ENCODE data around the gene ADARB2.

Gene ADARB2

GRCh38 chr10:1678084-1678483, 59.2 kb downstream of the ADARB2 start:
- Histone ChIP-seq H3K4me1 (ENCODE audit: insufficient read depth, poor library complexity, severe bottlenecking) (no peaks in the 10 kb centered on the region), H3K27ac (ENCODE audit: poor library complexity, severe bottlenecking) (no peak overlapping the region), H3K27me3 (ENCODE audit: insufficient read depth, poor library complexity, severe bottlenecking) (no peaks in the 10 kb centered on the region), H3K4me3 (ENCODE audit: severe bottlenecking) (no peak overlapping the region), H3K36me3 (ENCODE audit: low read depth) (no peaks in the 10 kb centered on the region), H3K9me3 (ENCODE audit: severe bottlenecking) (no peaks in the 10 kb centered on the region)
- ATAC-seq (ENCODE audit: low read depth) (no peak), DNase-seq (ENCODE audit: low spot score) (no peak)
- TF ChIP-seq, protein P1, sequence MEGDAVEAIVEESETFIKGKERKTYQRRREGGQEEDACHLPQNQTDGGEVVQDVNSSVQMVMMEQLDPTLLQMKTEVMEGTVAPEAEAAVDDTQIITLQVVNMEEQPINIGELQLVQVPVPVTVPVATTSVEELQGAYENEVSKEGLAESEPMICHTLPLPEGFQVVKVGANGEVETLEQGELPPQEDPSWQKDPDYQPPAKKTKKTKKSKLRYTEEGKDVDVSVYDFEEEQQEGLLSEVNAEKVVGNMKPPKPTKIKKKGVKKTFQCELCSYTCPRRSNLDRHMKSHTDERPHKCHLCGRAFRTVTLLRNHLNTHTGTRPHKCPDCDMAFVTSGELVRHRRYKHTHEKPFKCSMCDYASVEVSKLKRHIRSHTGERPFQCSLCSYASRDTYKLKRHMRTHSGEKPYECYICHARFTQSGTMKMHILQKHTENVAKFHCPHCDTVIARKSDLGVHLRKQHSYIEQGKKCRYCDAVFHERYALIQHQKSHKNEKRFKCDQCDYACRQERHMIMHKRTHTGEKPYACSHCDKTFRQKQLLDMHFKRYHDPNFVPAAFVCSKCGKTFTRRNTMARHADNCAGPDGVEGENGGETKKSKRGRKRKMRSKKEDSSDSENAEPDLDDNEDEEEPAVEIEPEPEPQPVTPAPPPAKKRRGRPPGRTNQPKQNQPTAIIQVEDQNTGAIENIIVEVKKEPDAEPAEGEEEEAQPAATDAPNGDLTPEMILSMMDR (IDR thresholded peaks at IDR 0.05; ENCODE audit: poor library complexity, severe bottlenecking) = no peak

DNA sequence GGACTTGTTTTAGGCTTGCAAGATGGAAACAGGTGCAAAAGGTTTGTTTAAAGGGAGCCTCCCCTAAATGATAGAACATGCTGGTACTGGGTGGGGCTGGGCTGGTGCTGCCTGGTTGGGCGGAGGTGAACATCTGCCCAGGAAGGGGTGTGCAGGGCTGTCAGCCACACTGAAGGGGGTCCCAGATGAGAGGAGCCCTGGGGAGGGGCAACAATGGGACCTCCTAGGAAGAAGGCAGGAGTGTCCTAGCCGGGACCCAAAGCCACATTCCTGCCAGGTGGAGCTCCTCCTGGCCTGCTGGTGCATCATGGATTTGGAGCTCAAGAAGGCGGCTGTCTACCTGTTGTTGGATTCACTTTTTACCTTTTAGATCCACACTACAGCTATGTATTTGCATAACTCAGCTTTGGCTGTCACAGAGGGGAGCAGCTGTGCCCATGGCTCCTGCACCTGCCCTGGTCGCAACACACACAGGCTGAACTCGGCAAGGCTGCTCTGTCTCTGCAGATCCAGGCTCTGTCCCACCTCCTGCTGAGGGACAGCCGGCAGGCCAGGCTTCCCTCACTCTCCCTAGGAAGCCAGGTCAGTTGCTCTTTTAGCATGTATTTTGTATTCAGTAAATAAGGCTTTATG, 59.9 kb downstream of the ADARB2 start:
- H3K4me3 ChIP-seq (ENCODE audit: severe bottlenecking) = no peak overlapping the region
- H3K4me1 ChIP-seq (ENCODE audit: insufficient read depth, poor library complexity, severe bottlenecking) = no peaks in the 10 kb centered on the region
- H3K27ac ChIP-seq (ENCODE audit: poor library complexity, severe bottlenecking) = no peak overlapping the region
- ATAC-seq (ENCODE audit: low read depth) (no peak), DNase-seq (ENCODE audit: low spot score) (no peak)
- no peaks in the 10 kb centered on the region for H3K27me3 ChIP-seq (ENCODE audit: insufficient read depth, poor library complexity, severe bottlenecking)
- no peaks in the 10 kb centered on the region for H3K9me3 ChIP-seq (ENCODE audit: severe bottlenecking)
- TF ChIP-seq, protein P1 (IDR thresholded peaks at IDR 0.05; ENCODE audit: poor library complexity, severe bottlenecking) = no peak
- no peaks in the 10 kb centered on the region for H3K36me3 ChIP-seq (ENCODE audit: low read depth)

DNA sequence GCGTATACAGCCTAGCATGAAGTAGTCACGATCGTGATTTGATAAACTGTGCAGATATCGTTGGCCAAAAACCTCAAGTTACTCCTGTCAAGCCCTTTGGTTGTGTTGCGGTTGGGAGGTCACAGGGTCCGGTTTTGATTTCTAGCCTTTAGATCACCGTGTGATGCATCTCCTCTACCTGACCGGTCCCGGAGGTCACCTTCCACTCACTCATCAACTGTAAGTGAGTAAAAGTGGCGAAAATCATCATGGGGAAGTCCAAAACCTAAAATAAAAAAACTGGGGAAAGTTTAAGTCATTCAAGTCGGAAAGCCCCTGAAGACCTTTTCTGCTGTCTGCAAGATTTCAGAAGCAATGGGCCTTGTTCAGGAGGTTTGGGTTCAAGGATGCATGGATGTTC, 62.8 kb downstream of the ADARB2 start:
- DNase-seq (ENCODE audit: low spot score) (no peak), ATAC-seq (ENCODE audit: low read depth) (no peak)

DNA sequence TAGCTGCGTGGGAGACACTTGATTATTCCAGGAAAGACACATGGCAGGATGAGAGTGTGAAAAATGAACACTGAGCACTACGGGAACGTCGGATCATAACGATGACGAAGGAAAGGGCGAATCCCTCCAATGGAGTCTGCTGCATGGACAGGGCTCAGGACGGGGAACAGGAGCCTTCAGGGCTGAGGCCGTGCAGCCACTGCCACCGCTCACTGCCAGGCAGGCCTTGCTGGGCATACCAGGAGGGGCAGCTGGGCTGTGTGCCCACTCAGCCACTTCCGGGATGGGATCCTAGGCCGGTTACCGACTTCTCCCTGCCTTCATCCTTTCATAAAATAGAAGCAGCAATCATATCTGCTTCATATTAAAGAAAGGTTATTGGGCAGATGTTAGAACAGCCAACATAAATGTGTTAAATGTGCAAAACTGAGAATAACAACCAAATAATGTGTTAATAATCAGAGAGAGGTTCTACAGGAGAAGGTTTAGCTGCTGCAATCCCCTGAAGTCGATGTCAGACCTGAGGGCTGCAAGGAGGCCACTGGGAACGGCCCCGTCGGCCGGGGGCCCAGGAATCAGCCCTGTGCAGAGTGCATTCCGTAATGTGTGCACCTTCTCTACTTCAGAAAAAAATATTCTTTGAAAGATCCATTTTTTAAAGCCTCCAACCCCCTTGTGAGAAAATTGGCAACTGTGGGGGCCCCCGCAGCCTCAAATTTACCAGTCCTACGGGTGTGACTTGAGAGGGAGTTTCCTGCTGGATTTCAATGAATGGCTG, 63.6 kb downstream of the ADARB2 start:
- TF ChIP-seq, protein P1 (IDR thresholded peaks at IDR 0.05; ENCODE audit: poor library complexity, severe bottlenecking) = no peak
- no peak for ATAC-seq (ENCODE audit: low read depth)
- no peaks in the 10 kb centered on the region for H3K36me3 ChIP-seq (ENCODE audit: low read depth)
- no peak for DNase-seq (ENCODE audit: low spot score)
- H3K4me1 ChIP-seq (ENCODE audit: insufficient read depth, poor library complexity, severe bottlenecking) = peaks cover 6% of the 10 kb centered on the region
- no peak overlapping the region for H3K4me3 ChIP-seq (ENCODE audit: severe bottlenecking)
- no peaks in the 10 kb centered on the region for H3K27me3 ChIP-seq (ENCODE audit: insufficient read depth, poor library complexity, severe bottlenecking)
- no peaks in the 10 kb centered on the region for H3K9me3 ChIP-seq (ENCODE audit: severe bottlenecking)
- no peak overlapping the region for H3K27ac ChIP-seq (ENCODE audit: poor library complexity, severe bottlenecking)

More for the DNA sequence above, 62.8 kb downstream of the ADARB2 start:
- Histone ChIP-seq H3K4me1 (ENCODE audit: insufficient read depth, poor library complexity, severe bottlenecking) (peaks cover 6% of the 10 kb centered on the region), H3K36me3 (ENCODE audit: low read depth) (no peaks in the 10 kb centered on the region), H3K27me3 (ENCODE audit: insufficient read depth, poor library complexity, severe bottlenecking) (no peaks in the 10 kb centered on the region), H3K4me3 (ENCODE audit: severe bottlenecking) (no peak overlapping the region), H3K27ac (ENCODE audit: poor library complexity, severe bottlenecking) (no peak overlapping the region), H3K9me3 (ENCODE audit: severe bottlenecking) (no peaks in the 10 kb centered on the region)
- TF ChIP-seq, protein P1 (IDR thresholded peaks at IDR 0.05; ENCODE audit: poor library complexity, severe bottlenecking) = no peak

Measured in RWPE2 (cell line).